K562 (cell line): ENCODE data around the gene PCBD2. TPM values are rescaled to one million over a fixed set of nuclear protein-coding genes. Genes with fewer than 3 reads are reported as not detected.

Experiments used
- CREB1 ChIP-seq, 2 experiments: sonication (generic) in 1 of 2; formaldehyde crosslinking in 1 of 2; IDR thresholded peaks; 2 replicates each; pipeline versions ENCODE4 v1.6.1 to v1.8.0; 2012 to 2022; ENCODE audit warnings: inconsistent platforms in 1 of 2, mild to moderate bottlenecking in 1 of 2, missing genetic modification reagents in 1 of 2, moderate library complexity in 1 of 2
- CREB5 ChIP-seq: fragments of 250-450 bp; sonication (Bioruptor Pico); IDR thresholded peaks from 2 replicates; pipeline ENCODE4 v1.5.0; 2020; ENCODE audit warnings: mild to moderate bottlenecking
- EP400 ChIP-seq: fragments of 450-650 bp; IDR thresholded peaks from 2 replicates; pipeline ENCODE4 v1.6.1; 2017; ENCODE audit warnings: antibody characterized with exemption, mild to moderate bottlenecking, moderate library complexity
- EZH2 ChIP-seq: IDR thresholded peaks from 2 replicates; pipeline ENCODE4 v1.6.1; 2012; ENCODE audit warnings: low read depth, mild to moderate bottlenecking, inconsistent platforms, low read length, borderline replicate concordance
- MLLT1 ChIP-seq, 2 experiments: fragments of 450-650 bp; IDR thresholded peaks; 2 replicates each; pipeline ENCODE4 v1.6.1; 2016
- SREBF1 ChIP-seq: fragments of 150-350 bp; IDR thresholded peaks from 2 replicates; pipeline ENCODE4 v1.6.1; 2014; ENCODE audit warnings: antibody characterized with exemption, low read depth, low read length, borderline replicate concordance
- STAG1 ChIP-seq: sonication (generic); formaldehyde crosslinking; IDR thresholded peaks from 2 replicates; pipeline ENCODE4 v1.5.0; 2020; ENCODE audit warnings: missing genetic modification reagents, borderline replicate concordance
- UBTF ChIP-seq, 2 experiments: IDR thresholded peaks; 2 replicates each; pipeline ENCODE4 v1.6.1; 2012; ENCODE audit warnings: improper control_type of control experiment in 2 of 2, low read depth in 2 of 2, low read length in 2 of 2, borderline replicate concordance in 1 of 2
- ZNF232 ChIP-seq: sonication (generic); formaldehyde crosslinking; IDR thresholded peaks from 2 replicates; pipeline ENCODE4 v1.8.0; 2022; ENCODE audit warnings: mild to moderate bottlenecking, missing genetic modification reagents
- ZNF24 ChIP-seq: fragments of 450-650 bp; IDR thresholded peaks from 2 replicates; pipeline ENCODE4 v1.6.1; 2016
- polyA plus RNA-seq, 8 experiments: library from polyadenylated mRNA; depleted of rRNA in 4 of 8; stranded (reverse) in 5 of 8; unstranded in 3 of 8; fragments of >200 nt; fragmentation: Nextera tagmentation in 2 of 8; fragmentation: Illumina TruSeq in 1 of 8; extraction: Ambion mirVana in 2 of 8; extraction: Trizol in 1 of 8; gene quantifications; 2 replicates each; pipeline versions ENCODE4 v1.2.1 to v1.2.3, GENCODE V29; 2011 to 2014; ENCODE audit warnings: inconsistent platforms in 1 of 8, missing spikeins in 1 of 8
- total RNA-seq, 7 experiments: library from RNA; depleted of rRNA in 6 of 7; stranded (reverse); fragments of >200 nt in 6 of 7; fragmentation: Illumina TruSeq in 2 of 7; extraction: Trizol in 2 of 7; gene quantifications; 2 replicates each; pipeline versions ENCODE4 v1.2.1 to v1.2.3, GENCODE V29; 2011 to 2021; ENCODE audit warnings: low replicate concordance in 1 of 7

The PCBD2 gene
- total and polyA plus RNA-seq, 9 of the 15 experiments (the other 6 are each of a cell fraction or from before 2014, with no cell fraction given), result 5.2 to 13.8 (median 7.8) TPM

GRCh38 chr5:134939500-134939899, 34.6 kb downstream of the PCBD2 start (continued):
- no peak for TF ChIP-seq MLLT1 (IDR thresholded peaks at IDR 0.05)
- no peak for TF ChIP-seq CREB5 (CRISPR knock-in tag)
- no peak for TF ChIP-seq UBTF (IDR thresholded peaks at IDR 0.05; ENCODE audit: borderline replicate concordance in 1 of 2, low read depth in 2 of 2, low read length in 2 of 2)
- TF ChIP-seq CREB1 (IDR thresholded peaks at IDR 0.05), result no peak
- TF ChIP-seq CREB1 (CRISPR knock-in tag; IDR thresholded peaks at IDR 0.05), result no peak
- no peak for TF ChIP-seq ZNF24
- no peak for TF ChIP-seq ZNF232 (CRISPR knock-in tag)
- TF ChIP-seq STAG1 (CRISPR knock-in tag), result no peak
- TF ChIP-seq EP400, result no peak
- no peak for TF ChIP-seq SREBF1
- TF ChIP-seq EZH2, result no peak
